SIG-M5 treated with dmso at 0.1 percent for 504 hours (cell line): Measurements from ENCODE around the gene NAPB.

Experiments used
- DNase-seq: peaks from one replicate; lab custom pipeline; 2025; ENCODE audit not compliant: unreplicated experiment; lab: John Stamatoyannopoulos, UW

NAPB gene

GRCh38 chr20:23369072-23369823 lies 52.0 kb downstream of the NAPB start:
- no peak for DNase-seq

GRCh38 chr20:23368316-23369071 lies 52.8 kb downstream of the NAPB start:
- DNase-seq = no peak

- DNase-seq = no peak
Observed at GRCh38 chr20:23367770-23368169, 53.5 kb downstream of the NAPB start.

- DNase-seq = peak; percentile 37
Observed at GRCh38 chr20:23366384-23366783, 54.9 kb downstream of the NAPB start.

GRCh38 chr20:23365390-23366165 lies 55.7 kb downstream of the NAPB start:
- DNase-seq = no peak

GRCh38 chr20:23363257-23363649 lies 58.0 kb downstream of the NAPB start:
- no peak for DNase-seq

GRCh38 chr20:23362392-23363256 lies 58.7 kb downstream of the NAPB start:
- DNase-seq = peak; percentile 69

GRCh38 chr20:23361476-23362391 lies 59.6 kb downstream of the NAPB start, which contains the start of gene GZF1:
TSS of gene GZF1 (plus strand) at chr20:23362182. CDS start at chr20:23364384, 2,202 bp downstream.
- DNase-seq = peak; percentile 97

- DNase-seq = peak; percentile 10
Observed at GRCh38 chr20:23361119-23361475, 60.2 kb downstream of the NAPB start.

- DNase-seq = no peak
Observed at GRCh38 chr20:23360531-23360930, 60.8 kb downstream of the NAPB start.

- DNase-seq = no peak
Observed at GRCh38 chr20:23358923-23359593, 62.2 kb downstream of the NAPB start.

- DNase-seq = peak; percentile 45
Observed at GRCh38 chr20:23358563-23358906, 62.8 kb downstream of the NAPB start.

GRCh38 chr20:23357767-23358562 lies 63.3 kb downstream of the NAPB start:
- peak; percentile 98 for DNase-seq

- no peak for DNase-seq
Observed at GRCh38 chr20:23356203-23356602, 65.1 kb downstream of the NAPB start.

GRCh38 chr20:23350904-23351838 lies 70.1 kb downstream of the NAPB start:
- DNase-seq = peak; percentile 66

- peak; percentile 98 for DNase-seq
Observed at GRCh38 chr20:23350196-23350903, 70.9 kb downstream of the NAPB start, which contains the start of gene NXT1. TSS of gene NXT1 (plus strand) at chr20:23350791. CDS start at chr20:23354042, 3,251 bp downstream.
